Activated T-cell treated with anti-CD3 and anti-CD28 coated beads, Interleukin-2, amount 50 U/mL, for 4 hours (primary cell): ENCODE results near the gene PPM1H. TPM values are rescaled to one million over a fixed set of nuclear protein-coding genes. Genes with fewer than 3 reads are reported as not detected.

ENCODE experiments used
- ATAC-seq, 2 donors: fragments of 200-7000 bp; cut with Tn5 transposase; one replicate each; pipeline ENCODE4 v1.10.0; 2021
- DNase-seq: peaks from one replicate; pipeline ENCODE4 v3.0.0-alpha.2; 2020
- H3K27me3 Mint-ChIP-seq: one replicate; pipeline ENCODE4 v1.8.0; 2021; ENCODE audit warnings: low read depth, mixed read lengths
- H3K36me3 Mint-ChIP-seq: one replicate; pipeline ENCODE4 v1.8.0; 2022; ENCODE audit warnings: mixed read lengths; ENCODE audit not compliant: insufficient read depth
- H3K4me1 Mint-ChIP-seq: one replicate; pipeline ENCODE4 v1.8.0; 2021; ENCODE audit warnings: low read depth, mixed read lengths
- H3K4me3 Mint-ChIP-seq: one replicate; pipeline ENCODE4 v1.8.0; 2021; ENCODE audit warnings: mild to moderate bottlenecking, moderate library complexity, mixed read lengths
- H3K9me3 Mint-ChIP-seq: one replicate; pipeline ENCODE4 v1.8.0; 2021; ENCODE audit warnings: mixed read lengths
- total RNA-seq, 3 donors: library from RNA; stranded (reverse); gene quantifications; one replicate each; pipeline ENCODE4 v1.2.1, GENCODE V29; 2021

The PPM1H gene
- total RNA-seq, 3 donors from 2014 or later = 0.03 to 0.25 (median 0.19) TPM

- H3K36me3 Mint-ChIP-seq = no peaks in the 10 kb centered on the region
- peaks cover 10% of the 10 kb centered on the region for H3K27me3 Mint-ChIP-seq
- no peak overlapping the region for H3K4me3 Mint-ChIP-seq
- H3K9me3 Mint-ChIP-seq = no peaks in the 10 kb centered on the region
- H3K4me1 Mint-ChIP-seq = no peaks in the 10 kb centered on the region
- DNase-seq (no peak), ATAC-seq (no peak)
Measured at GRCh38 chr12:62909340-62909739, 25.6 kb downstream of the PPM1H start.

GRCh38 chr12:62908674-62909073, 26.3 kb downstream of the PPM1H start:
- peaks cover 10% of the 10 kb centered on the region for H3K27me3 Mint-ChIP-seq
- no peaks in the 10 kb centered on the region for H3K36me3 Mint-ChIP-seq
- H3K4me1 Mint-ChIP-seq = no peaks in the 10 kb centered on the region
- DNase-seq = no peak
- H3K4me3 Mint-ChIP-seq = no peak overlapping the region
- H3K9me3 Mint-ChIP-seq = no peaks in the 10 kb centered on the region
- ATAC-seq = no peak

GRCh38 chr12:62907561-62907960, 27.4 kb downstream of the PPM1H start:
- no peak for ATAC-seq
- Mint-ChIP-seq H3K27me3 (peaks cover 9% of the 10 kb centered on the region), H3K4me1 (no peaks in the 10 kb centered on the region), H3K4me3 (no peak overlapping the region), H3K36me3 (no peaks in the 10 kb centered on the region), H3K9me3 (no peaks in the 10 kb centered on the region)
- DNase-seq = no peak

GRCh38 chr12:62907078-62907477, 27.9 kb downstream of the PPM1H start:
- Mint-ChIP-seq H3K27me3 (peaks cover 9% of the 10 kb centered on the region), H3K4me1 (no peaks in the 10 kb centered on the region), H3K9me3 (no peaks in the 10 kb centered on the region), H3K36me3 (no peaks in the 10 kb centered on the region), H3K4me3 (no peak overlapping the region)
- ATAC-seq (no peak), DNase-seq (no peak)

GRCh38 chr12:62903151-62903550, 31.8 kb downstream of the PPM1H start:
- no peak for ATAC-seq
- Mint-ChIP-seq H3K4me1 (no peaks in the 10 kb centered on the region), H3K36me3 (no peaks in the 10 kb centered on the region), H3K9me3 (no peaks in the 10 kb centered on the region), H3K4me3 (no peak overlapping the region), H3K27me3 (peaks cover 2% of the 10 kb centered on the region)
- DNase-seq = no peak

- H3K36me3 Mint-ChIP-seq = no peaks in the 10 kb centered on the region
- DNase-seq (no peak), ATAC-seq (no peak)
- H3K27me3 Mint-ChIP-seq = peaks cover 2% of the 10 kb centered on the region
- H3K4me3 Mint-ChIP-seq = no peak overlapping the region
- no peaks in the 10 kb centered on the region for H3K4me1 Mint-ChIP-seq
- peaks cover under 1% of the 10 kb centered on the region for H3K9me3 Mint-ChIP-seq
Measured at GRCh38 chr12:62900686-62901272, 34.2 kb downstream of the PPM1H start.

GRCh38 chr12:62899568-62900390, 35.2 kb downstream of the PPM1H start:
- Mint-ChIP-seq H3K4me1 (no peaks in the 10 kb centered on the region), H3K27me3 (peaks cover 2% of the 10 kb centered on the region), H3K9me3 (peaks cover 3% of the 10 kb centered on the region), H3K36me3 (no peaks in the 10 kb centered on the region), H3K4me3 (no peak overlapping the region)
- ATAC-seq = no peak
- no peak for DNase-seq

- H3K4me3 Mint-ChIP-seq = no peak overlapping the region
- H3K4me1 Mint-ChIP-seq = no peaks in the 10 kb centered on the region
- H3K27me3 Mint-ChIP-seq = peaks cover 2% of the 10 kb centered on the region
- DNase-seq (no peak), ATAC-seq (no peak)
- no peaks in the 10 kb centered on the region for H3K36me3 Mint-ChIP-seq
- H3K9me3 Mint-ChIP-seq = peaks cover 3% of the 10 kb centered on the region
Measured at GRCh38 chr12:62898526-62898925, 36.4 kb downstream of the PPM1H start.

- ATAC-seq = no peak
- Mint-ChIP-seq H3K4me1 (peaks cover 1% of the 10 kb centered on the region), H3K27me3 (no peaks in the 10 kb centered on the region), H3K4me3 (no peak overlapping the region), H3K9me3 (peaks cover 3% of the 10 kb centered on the region), H3K36me3 (no peaks in the 10 kb centered on the region)
- DNase-seq = no peak
Measured at GRCh38 chr12:62895351-62895877, 39.5 kb downstream of the PPM1H start.

GRCh38 chr12:62893276-62893675, 41.7 kb downstream of the PPM1H start:
- Mint-ChIP-seq H3K27me3 (no peaks in the 10 kb centered on the region), H3K4me1 (peaks cover 1% of the 10 kb centered on the region), H3K9me3 (peaks cover 3% of the 10 kb centered on the region), H3K4me3 (no peak overlapping the region), H3K36me3 (no peaks in the 10 kb centered on the region)
- ATAC-seq (no peak), DNase-seq (no peak)

- Mint-ChIP-seq H3K27me3 (peaks cover 3% of the 10 kb centered on the region), H3K4me3 (no peak overlapping the region), H3K9me3 (peaks cover 3% of the 10 kb centered on the region), H3K4me1 (peaks cover 1% of the 10 kb centered on the region), H3K36me3 (no peaks in the 10 kb centered on the region)
- no peak for DNase-seq
- ATAC-seq = peak in 1 of 2 donors; percentile 62
Measured at GRCh38 chr12:62891805-62892549, 43.0 kb downstream of the PPM1H start.

GRCh38 chr12:62888454-62889110, 46.4 kb downstream of the PPM1H start:
- DNase-seq = no peak
- ATAC-seq = no peak
- Mint-ChIP-seq H3K4me3 (no peak overlapping the region), H3K36me3 (no peaks in the 10 kb centered on the region), H3K27me3 (peaks cover 3% of the 10 kb centered on the region), H3K4me1 (peaks cover 1% of the 10 kb centered on the region), H3K9me3 (peaks cover 3% of the 10 kb centered on the region)

GRCh38 chr12:62886796-62887195, 48.2 kb downstream of the PPM1H start:
- H3K27me3 Mint-ChIP-seq = peaks cover 3% of the 10 kb centered on the region
- peaks cover 3% of the 10 kb centered on the region for H3K9me3 Mint-ChIP-seq
- no peak for DNase-seq
- no peak for ATAC-seq
- H3K36me3 Mint-ChIP-seq = no peaks in the 10 kb centered on the region
- peaks cover 1% of the 10 kb centered on the region for H3K4me1 Mint-ChIP-seq
- no peak overlapping the region for H3K4me3 Mint-ChIP-seq

GRCh38 chr12:62885242-62885641, 49.7 kb downstream of the PPM1H start:
- no peak overlapping the region for H3K4me3 Mint-ChIP-seq
- H3K36me3 Mint-ChIP-seq = no peaks in the 10 kb centered on the region
- no peak for ATAC-seq
- peaks cover 3% of the 10 kb centered on the region for H3K9me3 Mint-ChIP-seq
- no peaks in the 10 kb centered on the region for H3K4me1 Mint-ChIP-seq
- no peak for DNase-seq
- peaks cover 3% of the 10 kb centered on the region for H3K27me3 Mint-ChIP-seq
